Activated T-cell treated with anti-CD3 and anti-CD28 coated beads, Interleukin-2, amount 50 U/mL, for 48 hours (primary cell): ENCODE data around the gene DNAJC4.
A peak's percentile ranks its signal among the peaks of the same experiment; 100 is the strongest.

Experiments used
- DNase-seq, 2 experiments: peaks; one replicate each; pipeline ENCODE4 v3.0.0-alpha.2; 2020

The DNAJC4 gene

GRCh38 chr11:64230985-64231365 is 627 bp downstream of the DNAJC4 start:
- no peak for DNase-seq

DNA sequence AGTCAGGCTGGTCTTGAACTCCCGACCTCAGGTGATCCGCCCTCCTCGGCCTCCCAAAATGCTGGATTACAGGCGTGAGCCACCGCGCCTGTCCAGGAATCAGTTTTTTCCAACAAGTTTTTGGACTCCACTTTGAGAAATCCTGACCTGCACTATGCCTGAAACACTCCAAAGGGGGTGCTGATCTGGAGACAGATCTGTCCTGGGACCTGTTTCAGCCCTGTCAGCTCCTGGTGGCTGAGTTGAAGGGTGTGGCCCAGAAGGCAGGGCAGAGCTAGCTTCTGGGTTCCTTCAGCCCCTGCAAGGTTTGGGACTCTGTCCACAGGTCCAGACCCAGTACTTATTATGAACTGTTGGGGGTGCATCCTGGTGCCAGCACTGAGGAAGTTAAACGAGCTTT is 1.2 kb downstream of the DNAJC4 start:
- DNase-seq, result no peak

DNA sequence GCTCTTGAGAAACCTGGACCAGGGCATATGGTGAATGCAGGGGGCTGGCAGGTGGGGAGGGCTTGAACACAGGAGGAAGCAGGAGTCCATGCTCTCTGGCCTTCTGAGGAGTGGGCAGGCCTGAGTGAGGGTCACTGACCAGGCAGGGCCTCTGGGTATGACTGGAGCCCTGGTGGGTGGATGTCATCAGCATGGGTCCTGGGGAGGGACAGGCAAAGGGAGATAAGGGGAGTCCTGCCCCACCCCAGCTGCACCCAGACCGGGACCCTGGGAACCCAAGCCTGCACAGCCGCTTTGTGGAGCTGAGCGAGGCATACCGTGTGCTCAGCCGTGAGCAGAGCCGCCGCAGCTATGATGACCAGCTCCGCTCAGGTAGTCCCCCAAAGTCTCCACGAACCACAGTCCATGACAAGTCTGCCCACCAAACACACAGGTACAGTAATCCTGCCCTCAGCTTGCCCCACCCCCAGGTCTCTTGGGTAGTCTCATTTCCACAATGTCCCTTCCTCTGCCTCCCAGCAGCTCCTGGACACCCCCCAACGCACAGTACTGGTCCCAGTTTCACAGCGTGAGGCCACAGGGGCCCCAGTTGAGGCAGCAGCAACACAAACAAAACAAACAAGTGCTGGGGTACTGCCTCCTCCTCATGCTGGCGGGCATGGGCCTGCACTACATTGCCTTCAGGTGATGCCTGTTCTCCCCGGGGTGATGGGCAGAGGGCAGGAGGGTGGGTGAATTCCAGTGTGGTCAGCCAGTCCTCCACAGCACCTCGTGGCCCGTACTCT is 2.0 kb downstream of the DNAJC4 start:
- DNase-seq, result no peak

DNA sequence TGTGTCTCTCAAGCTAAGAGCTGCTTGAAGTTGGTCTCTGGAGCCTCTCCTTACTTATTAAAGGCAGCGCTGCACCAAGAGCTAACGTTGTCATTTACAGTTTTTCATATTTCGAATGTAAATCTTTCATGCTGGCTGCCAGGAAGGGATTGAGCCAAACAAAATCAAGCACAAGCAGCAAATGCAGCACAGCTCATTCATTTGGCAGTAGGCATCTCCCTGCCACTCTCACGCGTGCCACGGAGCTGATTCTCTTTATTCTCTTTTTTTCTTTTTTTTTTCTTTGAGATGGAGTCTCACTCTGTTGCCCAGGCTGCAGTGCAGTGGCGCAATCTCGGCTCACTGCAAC is 2.6 kb downstream of the DNAJC4 start:
- DNase-seq, result no peak

GRCh38 chr11:64233913-64234586 is 3.7 kb downstream of the DNAJC4 start, which contains the start of gene VEGFB:
VEGFB (plus strand) TSS chr11:64234584; CDS start chr11:64234834, 250 bp downstream.
- DNase-seq, result peak; percentile 74 to 80

GRCh38 chr11:64234647-64235379 is 4.5 kb downstream of the DNAJC4 start:
- DNase-seq, result peak; percentile 65 to 77

- DNase-seq, result no peak
These were observed 5.3 kb downstream of the DNAJC4 start for GRCh38 chr11:64235437-64236161.

DNA sequence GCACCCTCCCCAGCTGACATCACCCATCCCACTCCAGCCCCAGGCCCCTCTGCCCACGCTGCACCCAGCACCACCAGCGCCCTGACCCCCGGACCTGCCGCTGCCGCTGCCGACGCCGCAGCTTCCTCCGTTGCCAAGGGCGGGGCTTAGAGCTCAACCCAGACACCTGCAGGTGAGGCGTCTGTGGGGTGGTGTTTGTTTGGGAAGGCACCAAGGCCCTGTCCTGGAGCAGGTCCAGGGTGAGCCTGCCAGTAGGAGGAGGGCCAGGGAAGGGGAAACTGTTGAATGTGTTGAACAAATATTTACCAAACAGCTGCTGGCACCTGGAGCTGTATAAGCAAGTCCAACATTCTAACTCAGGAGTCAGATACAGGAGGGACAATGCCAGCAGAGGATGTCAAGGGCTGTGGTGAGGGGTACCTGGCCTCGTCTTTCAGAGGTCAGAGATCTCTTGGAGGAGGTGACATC is 7.2 kb downstream of the DNAJC4 start:
- no peak for DNase-seq

DNA sequence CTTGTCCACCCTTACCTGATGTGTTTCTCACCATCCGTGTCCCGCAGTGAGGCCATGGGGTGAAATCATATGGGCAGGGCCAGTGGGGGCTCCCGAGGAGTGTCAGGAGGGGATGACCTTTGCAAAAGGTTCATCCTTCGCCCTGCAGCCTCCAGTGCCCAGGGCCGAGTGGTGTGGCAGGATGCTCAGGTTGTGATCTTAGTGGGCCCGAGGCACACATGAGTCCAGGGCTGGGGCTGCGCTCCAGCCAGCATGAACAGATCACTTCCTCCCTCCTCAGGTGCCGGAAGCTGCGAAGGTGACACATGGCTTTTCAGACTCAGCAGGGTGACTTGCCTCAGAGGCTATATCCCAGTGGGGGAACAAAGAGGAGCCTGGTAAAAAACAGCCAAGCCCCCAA is 7.7 kb downstream of the DNAJC4 start:
- no peak for DNase-seq

DNA sequence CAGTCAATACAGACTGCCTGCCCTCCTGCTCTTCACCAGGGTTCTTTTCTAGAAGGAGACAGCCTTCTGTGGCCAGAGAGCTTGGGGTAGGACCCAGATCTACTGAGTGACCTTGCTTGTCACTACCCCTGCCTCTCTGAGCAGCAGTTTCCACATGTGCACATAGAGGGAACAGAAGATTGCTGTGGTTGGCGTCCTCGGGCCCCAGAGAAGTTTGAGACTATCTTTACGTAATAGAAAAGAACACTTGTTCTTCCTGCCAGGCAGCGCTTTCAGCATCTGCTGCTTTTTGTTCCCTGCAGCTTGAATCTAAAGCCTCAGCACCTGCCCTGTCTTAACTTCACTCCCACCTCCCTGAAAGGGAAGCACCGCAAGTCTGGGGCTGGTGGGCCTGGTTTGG is 8.7 kb downstream of the DNAJC4 start:
- no peak for DNase-seq

DNA sequence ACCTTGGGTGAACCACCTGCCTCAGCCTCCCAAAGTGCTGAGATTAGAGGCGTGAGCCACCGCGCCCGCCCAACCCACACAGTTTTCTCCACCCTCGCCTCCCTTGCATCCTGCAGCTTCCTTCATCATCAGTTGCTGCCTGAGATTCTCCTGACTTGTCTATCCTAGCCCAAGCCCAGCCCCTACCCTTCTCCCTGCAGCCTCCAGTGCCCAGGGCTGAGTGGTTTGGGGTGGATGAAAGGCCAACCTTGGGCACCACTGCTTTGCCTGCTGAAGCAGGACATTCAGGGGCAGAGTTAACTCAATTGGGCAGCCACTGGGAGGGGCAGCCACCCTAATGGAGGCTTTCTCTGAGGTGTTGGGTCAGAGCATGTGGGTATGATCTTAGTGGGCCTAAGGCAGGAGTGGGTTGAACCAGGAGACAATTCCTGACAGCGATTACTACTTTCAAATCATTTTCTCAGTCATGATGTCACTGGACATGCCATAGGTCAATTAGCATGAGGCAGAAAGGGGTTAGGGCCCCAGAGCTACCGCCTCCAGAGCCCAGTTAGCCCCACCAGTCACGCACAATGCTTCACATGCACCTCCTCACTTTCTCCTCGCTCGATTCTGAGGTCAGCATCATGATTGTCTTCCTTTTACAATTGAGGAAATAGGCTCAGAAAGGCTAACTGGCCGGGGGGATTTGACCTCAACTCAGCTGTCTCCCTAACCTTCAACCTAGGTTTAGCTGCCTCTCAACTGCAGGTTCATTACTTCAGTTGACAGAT is 9.5 kb downstream of the DNAJC4 start:
- DNase-seq, result no peak

DNA sequence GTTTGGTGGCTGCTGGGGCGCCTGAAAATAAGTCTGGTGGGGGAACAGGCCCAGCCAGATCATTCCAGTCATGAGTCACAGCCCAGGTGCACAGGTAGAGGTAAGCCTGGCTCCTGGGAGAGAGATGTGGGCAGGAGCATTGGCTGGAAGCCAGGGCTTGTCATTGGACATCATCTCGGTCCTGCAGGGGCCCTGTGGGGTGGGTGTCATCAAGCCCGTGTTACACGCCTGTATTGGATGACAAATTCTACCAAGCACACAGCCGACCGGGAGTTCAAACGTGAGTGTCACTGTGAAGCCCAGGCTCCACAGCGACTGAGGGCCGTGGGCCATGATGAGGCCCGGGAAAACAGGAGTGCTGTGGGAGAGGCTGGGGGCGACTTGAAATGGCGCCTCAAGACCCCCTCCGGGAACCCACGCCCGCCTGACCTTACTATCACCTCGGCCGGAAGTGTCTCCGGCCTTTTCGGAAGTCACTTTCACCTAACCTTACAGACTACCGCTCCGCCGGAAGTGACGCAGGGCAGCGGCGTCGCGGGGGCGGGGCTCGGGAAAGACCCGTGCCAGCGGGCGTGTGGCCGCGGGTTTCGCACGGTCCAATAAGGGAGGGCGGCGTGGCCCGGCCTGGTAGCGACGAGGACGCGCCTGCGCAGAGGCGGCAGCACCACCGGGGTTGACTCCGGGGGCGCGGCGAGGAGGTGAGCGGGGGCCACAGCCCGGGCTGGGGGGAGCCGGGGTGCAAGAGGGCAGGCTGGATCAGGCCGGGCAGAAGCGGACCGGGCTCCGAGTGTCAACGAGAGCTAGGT is 10.3 kb downstream of the DNAJC4 start, which contains the start of gene FKBP2:
FKBP2 (plus strand) TSS at position 661 of the 806 bp plus-strand sequence. CDS start 1,293 bp downstream, outside the sequence.
- peak; percentile 98 to 99 for DNase-seq

GRCh38 chr11:64241241-64241490 is 10.8 kb downstream of the DNAJC4 start:
- peak; percentile 100 for DNase-seq

DNA sequence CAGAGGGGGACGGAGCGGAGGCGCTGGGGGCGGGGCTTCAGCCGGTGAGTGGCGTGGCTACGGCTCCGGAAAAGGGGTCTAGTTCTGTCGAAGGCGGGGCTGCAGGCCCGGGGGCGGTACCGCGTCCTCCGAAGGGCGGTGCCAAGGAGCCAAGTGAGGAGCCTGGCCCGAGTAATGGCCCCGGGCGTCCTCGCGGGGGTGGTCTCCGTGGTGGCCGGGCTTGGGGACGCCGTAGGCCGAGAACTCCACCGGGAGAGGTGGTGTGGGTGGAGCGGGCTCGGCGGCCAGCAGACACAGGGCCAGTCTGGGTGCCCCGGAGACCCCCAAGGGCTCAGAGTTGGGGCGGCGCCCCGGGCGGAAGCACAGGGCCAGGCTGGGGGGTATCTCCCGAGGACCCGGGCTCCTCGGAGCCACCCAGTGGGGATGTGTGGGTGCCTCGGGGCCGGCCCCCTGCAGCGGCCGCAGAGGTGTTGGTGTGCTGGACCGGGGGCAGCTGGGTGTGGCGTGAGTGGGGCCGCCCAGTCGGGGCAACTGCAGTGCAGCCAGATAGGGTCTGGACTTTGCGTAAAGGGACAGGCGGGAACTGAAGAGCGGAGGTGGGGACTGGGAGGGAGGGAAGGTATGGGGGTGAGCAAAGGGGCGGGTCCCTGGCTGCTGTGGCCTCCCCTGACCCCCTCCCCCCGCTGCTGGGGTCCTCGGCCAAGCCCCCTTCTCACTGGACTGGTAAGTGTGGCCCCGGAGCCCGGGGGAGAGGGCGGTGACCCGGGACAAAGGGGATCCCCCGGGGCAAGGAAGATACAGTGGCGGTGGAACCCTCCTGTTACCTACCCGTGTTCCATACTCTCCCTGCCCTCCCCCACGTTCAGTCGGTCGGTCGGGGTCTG is 11.4 kb downstream of the DNAJC4 start:
- DNase-seq, result no peak

GRCh38 chr11:64243236-64243854 is 13.0 kb downstream of the DNAJC4 start:
- DNase-seq, result no peak

- no peak for DNase-seq
These were observed 13.8 kb downstream of the DNAJC4 start for GRCh38 chr11:64244107-64244506.

DNA sequence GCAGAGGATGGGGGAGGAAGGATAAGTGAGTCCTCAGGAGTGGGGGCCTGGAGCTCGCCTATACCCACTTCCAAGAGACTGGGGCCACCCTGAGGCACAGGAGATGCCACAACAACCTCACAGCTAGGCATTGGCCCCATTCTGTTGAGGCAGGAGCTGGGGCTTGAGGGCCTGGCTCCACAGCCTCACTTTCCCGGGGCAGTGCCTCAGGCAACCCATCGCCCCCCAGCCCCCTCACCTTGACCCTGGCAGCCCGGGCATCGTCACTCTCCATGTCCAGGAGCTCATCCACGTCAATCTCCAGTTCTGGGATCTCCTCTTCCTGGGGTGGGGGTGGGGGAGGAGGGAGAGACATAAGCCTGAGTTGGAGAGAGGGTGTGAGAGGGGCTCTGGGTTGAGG is 14.6 kb downstream of the DNAJC4 start:
- no peak for DNase-seq

DNA sequence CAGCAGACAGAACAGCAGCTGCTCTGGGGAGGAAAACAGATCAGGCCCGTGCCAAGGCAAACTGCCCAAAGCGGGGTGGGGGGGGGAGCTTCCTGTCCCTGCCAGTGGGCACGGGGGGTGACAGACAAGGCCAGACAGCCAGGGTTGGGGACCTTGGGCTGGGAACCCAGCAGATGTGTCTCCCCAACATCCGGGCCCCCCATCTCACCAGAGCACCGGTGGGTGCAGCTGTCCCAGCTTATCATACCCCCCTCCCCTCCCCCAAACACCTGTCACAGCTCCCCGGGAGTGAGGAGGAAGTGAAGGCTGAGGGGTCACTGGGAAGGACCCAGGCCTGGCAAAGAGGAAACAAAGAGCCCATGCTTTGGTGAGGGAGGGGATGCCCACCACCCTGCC is 15.1 kb downstream of the DNAJC4 start:
- no peak for DNase-seq

- peak; percentile 85 to 88 for DNase-seq
These were observed 15.7 kb downstream of the DNAJC4 start for GRCh38 chr11:64245797-64246620.
